Measurements from ENCODE around the gene RNF207. TPM values are rescaled to one million over a fixed set of nuclear protein-coding genes. Genes with fewer than 3 reads are reported as not detected.

The RNF207 gene
- total RNA-seq, 1 donor from 2014 or later: not detected

DNA sequence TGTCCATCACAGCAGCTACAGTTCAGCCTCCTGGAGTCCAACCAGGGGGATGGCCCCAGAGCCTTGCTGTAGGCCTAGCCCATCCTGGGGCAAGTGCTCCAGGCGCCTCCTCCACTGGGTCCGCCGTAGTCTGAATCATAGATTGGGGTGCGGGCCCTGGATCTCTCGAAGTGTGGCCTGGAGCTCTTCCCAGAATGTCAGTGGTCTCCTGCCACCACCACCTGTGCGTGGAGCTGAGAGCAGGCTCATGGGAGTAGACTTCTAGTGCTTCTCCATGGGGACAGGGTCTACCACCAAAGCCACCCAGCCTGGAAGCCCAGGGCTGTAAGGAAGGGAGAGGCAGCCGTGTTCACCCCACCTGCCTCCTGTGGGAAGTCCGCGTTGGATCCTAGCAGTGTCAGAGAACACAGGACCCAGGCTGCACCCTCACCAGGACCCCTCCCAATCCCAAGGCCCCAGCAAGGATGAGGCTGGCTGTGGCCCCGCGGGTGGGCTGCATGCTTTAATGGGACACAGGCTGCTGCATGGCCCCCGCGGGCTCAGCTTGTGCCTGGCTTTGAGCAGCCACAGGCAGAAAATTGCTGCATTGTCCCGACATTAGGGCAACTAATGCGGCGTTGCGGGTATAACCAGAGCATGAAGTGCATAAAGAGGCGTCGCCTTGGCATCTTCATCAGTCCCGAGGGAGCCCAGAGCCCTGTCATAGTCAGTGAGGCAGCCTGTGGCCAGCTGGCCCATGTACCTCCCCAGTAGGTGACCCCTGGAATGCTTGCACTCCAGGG is 37.3 kb downstream of the RNF207 start:
- Mint-ChIP-seq H3K36me3 (ENCODE audit: low read depth, unreplicated experiment) (no peaks in the 10 kb centered on the region), H3K4me1 (ENCODE audit: unreplicated experiment) (peaks cover 13% of the 10 kb centered on the region), H3K4me3 (ENCODE audit: unreplicated experiment) (no peak overlapping the region), H3K27me3 (ENCODE audit: unreplicated experiment) (peaks cover 24% of the 10 kb centered on the region), H3K27ac (ENCODE audit: unreplicated experiment) (no peak overlapping the region), H3K9me3 (ENCODE audit: unreplicated experiment) (no peaks in the 10 kb centered on the region)
- DNase-seq (ENCODE audit: low spot score): no peak
- TF ChIP-seq, protein P1, sequence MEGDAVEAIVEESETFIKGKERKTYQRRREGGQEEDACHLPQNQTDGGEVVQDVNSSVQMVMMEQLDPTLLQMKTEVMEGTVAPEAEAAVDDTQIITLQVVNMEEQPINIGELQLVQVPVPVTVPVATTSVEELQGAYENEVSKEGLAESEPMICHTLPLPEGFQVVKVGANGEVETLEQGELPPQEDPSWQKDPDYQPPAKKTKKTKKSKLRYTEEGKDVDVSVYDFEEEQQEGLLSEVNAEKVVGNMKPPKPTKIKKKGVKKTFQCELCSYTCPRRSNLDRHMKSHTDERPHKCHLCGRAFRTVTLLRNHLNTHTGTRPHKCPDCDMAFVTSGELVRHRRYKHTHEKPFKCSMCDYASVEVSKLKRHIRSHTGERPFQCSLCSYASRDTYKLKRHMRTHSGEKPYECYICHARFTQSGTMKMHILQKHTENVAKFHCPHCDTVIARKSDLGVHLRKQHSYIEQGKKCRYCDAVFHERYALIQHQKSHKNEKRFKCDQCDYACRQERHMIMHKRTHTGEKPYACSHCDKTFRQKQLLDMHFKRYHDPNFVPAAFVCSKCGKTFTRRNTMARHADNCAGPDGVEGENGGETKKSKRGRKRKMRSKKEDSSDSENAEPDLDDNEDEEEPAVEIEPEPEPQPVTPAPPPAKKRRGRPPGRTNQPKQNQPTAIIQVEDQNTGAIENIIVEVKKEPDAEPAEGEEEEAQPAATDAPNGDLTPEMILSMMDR (IDR thresholded peaks at IDR 0.05; ENCODE audit: unreplicated experiment): no peak

DNA sequence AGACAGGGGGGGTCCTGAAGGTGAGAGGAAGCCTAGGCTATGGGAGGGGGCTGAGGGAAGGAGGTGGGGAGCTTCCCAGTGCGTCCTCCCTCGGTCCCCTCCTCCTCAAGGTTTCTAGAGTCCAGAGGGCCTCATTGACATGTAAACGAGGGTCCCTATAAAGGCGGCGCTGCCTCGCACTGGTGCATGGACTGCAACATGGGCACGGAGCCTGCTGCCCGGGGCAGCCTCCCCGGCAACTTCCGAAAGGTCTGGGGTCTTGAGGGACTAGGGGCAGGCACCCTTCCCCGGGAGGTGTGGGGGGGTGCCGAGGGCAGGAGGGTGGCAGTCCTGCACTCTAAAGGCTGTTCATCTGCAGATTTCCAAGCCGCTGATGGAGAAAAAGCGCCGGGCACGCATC is 38.1 kb downstream of the RNF207 start, which contains the start of gene HES3:
TSS of gene HES3 (plus strand) at position 187 of the 400 bp plus-strand sequence. CDS start at position 374, 187 bp downstream.
- Mint-ChIP-seq H3K36me3 (ENCODE audit: low read depth, unreplicated experiment) (no peaks in the 10 kb centered on the region), H3K4me1 (ENCODE audit: unreplicated experiment) (peaks cover 12% of the 10 kb centered on the region), H3K27me3 (ENCODE audit: unreplicated experiment) (peaks cover 26% of the 10 kb centered on the region), H3K27ac (ENCODE audit: unreplicated experiment) (no peak within 1 kb of the TSS), H3K4me3 (ENCODE audit: unreplicated experiment) (no peak within 1 kb of the TSS), H3K9me3 (ENCODE audit: unreplicated experiment) (no peaks in the 10 kb centered on the region)
- TF ChIP-seq, protein P1 (IDR thresholded peaks at IDR 0.05; ENCODE audit: unreplicated experiment): no peak
- no peak for DNase-seq (ENCODE audit: low spot score)

DNA sequence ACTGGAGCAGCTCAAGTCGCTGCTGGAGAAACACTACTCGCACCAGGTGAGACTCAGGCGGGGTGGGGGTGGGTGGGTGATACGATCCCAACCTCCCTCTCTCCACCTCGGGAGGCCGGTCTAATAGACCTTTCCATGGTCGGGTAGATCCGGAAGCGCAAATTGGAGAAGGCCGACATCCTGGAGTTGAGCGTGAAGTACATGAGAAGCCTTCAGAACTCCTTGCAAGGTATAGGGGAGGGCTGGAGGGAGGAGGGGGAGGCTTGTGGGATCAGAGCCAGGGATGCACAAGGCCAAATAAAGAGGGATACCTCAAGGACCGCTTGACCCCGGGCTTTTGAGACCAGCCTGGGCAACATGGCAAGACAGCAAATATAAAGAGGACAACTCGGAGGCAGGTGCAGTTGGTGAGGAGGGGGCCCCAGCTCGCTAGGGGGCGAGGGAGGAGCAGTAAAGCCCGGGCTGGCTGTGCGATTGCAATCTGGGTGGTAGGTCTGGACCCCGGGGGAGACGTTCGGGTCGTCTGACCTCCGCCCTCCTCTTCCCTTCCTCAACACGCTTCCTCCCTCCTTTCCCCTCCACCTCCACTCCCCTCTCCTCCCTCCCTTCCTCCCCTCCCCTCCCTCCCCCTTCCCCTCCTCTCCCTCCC is 38.6 kb downstream of the RNF207 start:
- Mint-ChIP-seq H3K4me1 (ENCODE audit: unreplicated experiment) (peaks cover 6% of the 10 kb centered on the region), H3K36me3 (ENCODE audit: low read depth, unreplicated experiment) (no peaks in the 10 kb centered on the region), H3K27ac (ENCODE audit: unreplicated experiment) (no peak overlapping the region), H3K27me3 (ENCODE audit: unreplicated experiment) (peaks cover 24% of the 10 kb centered on the region), H3K4me3 (ENCODE audit: unreplicated experiment) (no peak overlapping the region), H3K9me3 (ENCODE audit: unreplicated experiment) (no peaks in the 10 kb centered on the region)
- TF ChIP-seq, protein P1 (IDR thresholded peaks at IDR 0.05; ENCODE audit: unreplicated experiment): no peak
- DNase-seq (ENCODE audit: low spot score): no peak

DNA sequence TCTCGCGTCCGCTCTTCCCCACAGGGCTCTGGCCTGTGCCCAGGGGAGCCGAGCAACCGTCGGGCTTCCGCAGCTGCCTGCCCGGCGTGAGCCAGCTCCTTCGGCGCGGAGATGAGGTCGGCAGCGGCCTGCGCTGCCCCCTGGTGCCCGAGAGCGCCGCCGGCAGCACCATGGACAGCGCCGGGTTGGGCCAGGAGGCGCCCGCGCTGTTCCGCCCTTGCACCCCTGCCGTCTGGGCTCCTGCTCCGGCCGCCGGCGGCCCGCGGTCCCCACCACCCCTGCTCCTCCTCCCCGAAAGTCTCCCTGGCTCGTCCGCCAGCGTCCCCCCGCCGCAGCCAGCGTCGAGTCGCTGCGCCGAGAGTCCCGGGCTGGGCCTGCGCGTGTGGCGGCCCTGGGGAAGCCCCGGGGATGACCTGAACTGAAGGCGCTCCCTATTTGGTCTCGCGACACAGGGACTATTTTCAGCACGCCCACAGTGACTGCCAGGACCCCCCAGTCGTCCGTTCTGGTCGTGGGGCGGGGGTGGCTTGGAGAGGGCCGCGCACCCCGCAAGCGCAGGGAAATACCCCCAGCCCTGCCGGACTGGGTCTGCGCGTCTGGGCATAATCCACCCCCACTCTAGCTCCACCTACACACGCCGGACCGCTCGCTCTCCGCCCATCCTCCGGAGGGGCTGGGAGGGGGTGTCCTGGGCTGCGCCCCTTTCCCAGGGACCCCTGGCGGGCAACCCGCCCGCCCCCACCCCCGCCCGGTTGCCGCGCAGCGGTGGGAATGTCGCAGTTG is 39.4 kb downstream of the RNF207 start:
- Mint-ChIP-seq H3K27me3 (ENCODE audit: unreplicated experiment) (peaks cover 27% of the 10 kb centered on the region), H3K4me1 (ENCODE audit: unreplicated experiment) (peaks cover 6% of the 10 kb centered on the region), H3K9me3 (ENCODE audit: unreplicated experiment) (no peaks in the 10 kb centered on the region), H3K27ac (ENCODE audit: unreplicated experiment) (no peak overlapping the region), H3K4me3 (ENCODE audit: unreplicated experiment) (no peak overlapping the region), H3K36me3 (ENCODE audit: low read depth, unreplicated experiment) (no peaks in the 10 kb centered on the region)
- DNase-seq (ENCODE audit: low spot score): peak; percentile 93
- TF ChIP-seq, protein P1 (IDR thresholded peaks at IDR 0.05; ENCODE audit: unreplicated experiment): peak; percentile 62
